ENCODE data around the gene RBFOX1.

Gene RBFOX1

DNA sequence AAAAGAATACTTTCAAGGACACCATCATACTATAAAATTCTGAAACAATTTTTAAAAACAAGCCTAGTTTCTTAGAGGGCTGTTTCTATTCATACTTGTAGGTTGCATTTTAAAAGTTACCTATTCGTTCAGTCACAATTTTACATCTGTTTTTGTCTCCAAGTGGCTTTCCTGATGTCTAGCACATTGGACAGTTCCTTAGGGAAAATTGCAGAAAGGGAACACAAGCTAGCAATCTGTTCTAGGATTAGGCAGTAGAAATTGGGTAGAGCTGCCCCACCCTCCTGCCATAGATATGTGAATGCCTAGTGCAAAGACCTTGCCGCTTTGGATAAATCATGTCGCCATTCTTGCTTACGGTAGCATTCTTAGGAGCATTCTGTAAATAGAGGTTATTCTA lies 358.9 kb downstream of the RBFOX1 start:
- DNase-seq (ENCODE audit: low spot score) = no peak

DNA sequence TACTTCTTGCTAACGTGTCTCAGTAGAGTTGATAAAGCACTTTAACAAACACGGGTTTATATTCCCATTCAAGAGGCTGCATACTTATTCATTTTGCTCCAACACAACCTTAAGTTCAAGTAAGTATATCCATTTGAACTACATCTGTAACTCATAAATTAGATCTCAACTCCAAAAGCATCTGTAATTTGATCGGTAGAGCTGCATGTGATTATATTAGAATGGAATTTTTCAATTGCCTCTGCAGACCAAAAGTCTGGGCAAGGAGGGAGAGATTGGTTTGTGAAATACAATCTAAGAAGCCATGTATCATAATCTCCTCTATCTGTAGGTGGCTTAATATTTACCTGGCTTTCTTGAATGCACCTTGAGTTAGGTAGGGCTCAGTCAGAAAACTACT lies 371.0 kb downstream of the RBFOX1 start:
- no peak for DNase-seq (ENCODE audit: low spot score)

DNA sequence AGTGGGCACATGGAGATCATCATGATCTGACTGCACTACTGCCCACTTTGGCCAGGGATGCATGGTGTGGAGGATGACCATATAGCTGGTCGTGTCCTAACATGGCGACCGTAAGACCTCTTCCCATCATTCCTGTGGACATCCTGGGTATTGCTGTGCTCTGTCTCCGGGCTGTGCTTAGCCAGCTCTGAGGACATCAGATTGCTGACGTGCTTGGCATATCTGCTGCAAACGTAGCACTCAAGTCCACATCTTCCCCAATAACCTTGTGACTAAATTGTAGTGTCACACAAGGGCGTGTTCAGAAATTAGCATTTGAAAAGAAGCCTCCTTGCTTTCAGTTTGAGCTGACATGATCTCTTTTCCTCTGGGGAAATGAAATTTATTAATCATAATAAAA lies 373.2 kb downstream of the RBFOX1 start:
- no peak for DNase-seq (ENCODE audit: low spot score)

DNA sequence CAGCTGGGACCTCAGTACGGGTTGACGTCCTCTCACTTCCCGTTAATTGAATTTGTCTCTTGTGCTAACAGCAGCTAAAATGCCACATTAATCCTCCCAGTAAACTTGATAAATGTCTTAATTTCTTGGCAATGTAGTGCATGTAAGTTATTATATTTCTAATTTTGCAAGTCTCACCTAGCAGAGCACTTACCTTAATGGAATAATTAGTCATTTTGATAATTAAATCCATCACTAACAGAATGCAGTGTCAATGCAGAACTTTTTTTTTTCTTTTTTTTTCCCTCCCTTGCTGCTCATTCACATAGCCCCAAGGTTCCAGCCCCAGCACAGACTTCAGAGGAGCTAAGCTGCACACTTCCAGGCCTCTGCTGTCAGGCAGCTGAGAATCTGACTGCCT lies 376.5 kb downstream of the RBFOX1 start:
- no peak for DNase-seq (ENCODE audit: low spot score)

DNA sequence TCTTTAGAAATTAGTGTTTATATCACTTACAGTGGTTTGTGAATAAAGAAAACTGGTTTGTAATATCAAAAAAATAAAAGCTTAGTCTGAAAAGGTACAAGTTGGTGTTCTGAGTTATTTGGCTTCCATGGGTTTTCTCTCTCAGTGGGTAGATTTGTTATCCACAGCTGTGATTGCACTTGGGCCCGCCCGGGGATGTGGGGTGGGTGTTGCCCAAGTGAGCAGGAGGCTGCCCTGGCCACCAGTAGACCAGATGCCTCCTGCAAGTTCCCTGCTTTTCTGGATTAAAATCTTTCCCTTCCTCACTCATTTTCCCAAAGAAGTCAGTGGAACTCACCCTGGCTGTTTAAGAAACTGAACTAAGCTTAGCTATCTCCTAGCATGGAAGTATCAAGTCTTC lies 380.6 kb downstream of the RBFOX1 start:
- DNase-seq (ENCODE audit: low spot score) = no peak

DNA sequence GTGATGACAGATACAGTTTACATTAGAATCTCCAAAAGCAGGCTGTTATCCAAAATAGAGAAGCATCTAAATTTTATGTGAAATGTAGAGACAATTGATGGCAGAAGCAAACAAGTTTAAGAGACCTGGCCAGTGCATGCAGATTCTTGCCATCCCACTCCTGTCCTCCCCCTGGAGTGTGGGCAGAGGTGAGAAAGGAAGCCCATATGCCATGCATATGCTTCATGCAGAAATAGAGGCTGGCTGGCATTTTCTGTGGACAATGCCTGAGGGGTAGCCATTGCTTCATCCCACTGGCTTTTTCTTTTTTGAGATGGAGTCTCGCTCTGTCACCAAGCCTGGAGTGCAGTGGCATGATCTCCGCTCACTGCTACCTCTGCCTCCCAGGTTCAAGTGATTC lies 382.1 kb downstream of the RBFOX1 start:
- no peak for DNase-seq (ENCODE audit: low spot score)

DNA sequence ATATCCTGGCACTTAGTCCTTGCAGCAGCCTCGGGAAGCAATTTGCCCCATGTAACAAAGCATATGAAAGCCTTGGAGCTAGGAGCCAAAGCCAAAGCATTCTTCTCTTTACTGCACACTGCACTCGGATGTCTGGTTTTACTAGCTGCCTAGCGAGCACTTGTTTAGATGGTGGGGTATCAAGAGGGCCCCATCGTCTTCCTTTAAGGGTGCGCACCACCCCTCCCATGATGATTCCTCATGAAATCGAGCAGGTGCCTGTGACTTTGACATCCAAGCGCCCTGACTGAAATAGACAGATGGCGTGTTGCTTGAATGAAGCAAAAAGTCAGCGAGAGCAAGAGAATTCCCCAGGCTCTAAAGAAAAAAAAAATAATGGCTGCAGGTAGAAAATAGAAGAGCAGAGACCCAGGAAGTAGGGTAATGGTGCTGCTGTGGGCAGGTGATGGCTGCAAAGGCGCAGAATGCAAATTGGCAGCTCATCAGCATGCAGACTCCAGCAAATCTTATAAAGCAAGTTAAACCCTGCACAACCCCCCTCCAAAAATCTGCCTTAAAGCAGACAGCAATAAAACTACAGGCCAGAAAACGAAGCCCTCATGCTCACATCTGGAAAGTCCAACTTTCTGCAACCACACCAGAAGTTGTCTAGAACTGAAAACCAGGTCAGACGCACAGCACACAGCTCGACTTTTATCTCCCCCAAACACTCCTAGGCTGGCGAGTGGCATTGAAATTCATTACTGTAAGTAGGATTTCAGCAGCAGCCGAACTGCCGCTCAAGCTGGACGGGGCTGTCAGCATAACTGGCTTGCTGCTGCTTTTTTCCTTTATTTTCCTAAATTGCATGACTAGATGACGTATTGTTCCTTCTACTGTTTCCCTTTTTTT lies 384.3 kb downstream of the RBFOX1 start:
- no peak for DNase-seq (ENCODE audit: low spot score)

DNA sequence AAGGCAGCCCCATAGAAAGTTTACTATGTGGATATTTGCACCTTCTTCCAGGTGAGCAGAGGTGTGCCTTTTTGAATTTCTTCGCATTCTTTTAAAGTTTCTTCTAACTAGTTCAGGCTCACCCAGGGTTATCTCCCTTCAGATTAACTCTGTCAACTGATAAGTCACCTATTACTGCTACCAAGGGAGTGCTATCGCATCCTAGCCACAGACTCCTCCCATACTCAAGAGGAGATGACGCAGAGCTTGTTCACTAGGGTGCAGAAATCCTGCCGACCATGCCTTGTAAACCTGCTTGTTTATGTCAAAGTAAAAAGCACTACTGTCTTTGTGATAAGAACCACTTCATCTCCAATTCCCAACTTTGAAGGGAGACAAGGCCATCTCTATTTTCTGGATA lies 390.1 kb downstream of the RBFOX1 start:
- DNase-seq (ENCODE audit: low spot score) = no peak

DNA sequence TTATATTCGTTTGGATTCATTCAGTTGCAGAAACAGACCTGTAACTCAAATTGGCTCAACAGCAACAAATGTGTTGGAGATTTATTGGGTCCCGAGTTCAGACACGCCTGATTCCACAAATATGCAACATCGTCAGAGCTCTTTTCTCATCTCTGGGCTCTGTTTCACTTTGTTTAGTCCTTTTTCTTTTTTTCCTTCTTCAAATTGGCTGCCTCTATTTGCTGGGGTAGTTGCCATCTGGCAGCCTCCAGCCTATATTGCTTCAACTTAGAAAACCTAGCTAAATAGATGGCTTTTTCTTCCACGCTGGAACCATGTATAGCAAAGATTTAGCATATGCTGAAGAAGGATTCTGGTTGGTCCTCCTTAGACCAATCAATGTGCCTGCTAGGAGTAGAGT lies 398.5 kb downstream of the RBFOX1 start:
- peak; percentile 34 for DNase-seq (ENCODE audit: low spot score)

DNA sequence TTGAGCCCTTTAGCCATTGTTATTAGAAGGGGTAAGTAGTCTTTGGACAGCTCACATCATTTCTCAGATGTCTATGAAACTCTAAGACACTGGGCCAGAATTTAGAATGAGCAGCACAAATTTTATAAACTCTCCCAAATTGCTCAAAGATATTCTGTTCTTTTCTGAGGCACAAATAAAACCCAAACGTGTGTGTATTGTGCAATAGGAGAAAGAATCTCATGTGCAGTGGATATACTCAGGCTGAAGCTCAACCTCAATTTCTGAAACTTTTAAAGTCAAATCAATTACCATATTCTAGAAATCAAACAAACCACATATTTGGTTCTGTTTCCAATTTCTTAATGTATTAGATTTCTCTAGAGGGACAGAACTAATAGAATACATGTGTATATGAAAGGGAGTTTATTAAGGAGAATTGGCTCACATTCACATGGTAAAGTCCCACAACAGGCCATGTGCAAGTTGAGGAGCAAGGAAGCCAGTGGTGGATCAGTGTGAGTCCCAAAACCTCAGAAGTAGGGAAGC lies 403.6 kb downstream of the RBFOX1 start:
- no peak for DNase-seq (ENCODE audit: low spot score)

DNA sequence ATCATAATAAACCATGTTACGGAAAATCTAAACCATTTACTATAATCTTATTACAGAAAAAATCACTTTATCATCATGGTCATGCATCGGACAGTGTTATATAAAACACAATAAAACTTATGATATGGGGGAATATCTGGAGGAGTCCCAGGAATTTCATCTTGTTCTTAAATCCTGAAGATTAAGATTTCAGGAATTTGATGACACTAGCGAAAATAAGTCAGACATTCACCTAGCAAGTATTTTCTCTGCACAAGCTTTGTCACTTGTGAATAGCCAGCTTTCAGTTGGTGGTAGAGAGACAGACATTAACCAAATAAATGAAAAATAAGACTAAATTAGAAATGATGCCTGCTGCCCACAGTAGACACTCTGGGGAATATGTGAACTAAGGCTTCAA lies 410.0 kb downstream of the RBFOX1 start:
- DNase-seq (ENCODE audit: low spot score) = no peak

DNA sequence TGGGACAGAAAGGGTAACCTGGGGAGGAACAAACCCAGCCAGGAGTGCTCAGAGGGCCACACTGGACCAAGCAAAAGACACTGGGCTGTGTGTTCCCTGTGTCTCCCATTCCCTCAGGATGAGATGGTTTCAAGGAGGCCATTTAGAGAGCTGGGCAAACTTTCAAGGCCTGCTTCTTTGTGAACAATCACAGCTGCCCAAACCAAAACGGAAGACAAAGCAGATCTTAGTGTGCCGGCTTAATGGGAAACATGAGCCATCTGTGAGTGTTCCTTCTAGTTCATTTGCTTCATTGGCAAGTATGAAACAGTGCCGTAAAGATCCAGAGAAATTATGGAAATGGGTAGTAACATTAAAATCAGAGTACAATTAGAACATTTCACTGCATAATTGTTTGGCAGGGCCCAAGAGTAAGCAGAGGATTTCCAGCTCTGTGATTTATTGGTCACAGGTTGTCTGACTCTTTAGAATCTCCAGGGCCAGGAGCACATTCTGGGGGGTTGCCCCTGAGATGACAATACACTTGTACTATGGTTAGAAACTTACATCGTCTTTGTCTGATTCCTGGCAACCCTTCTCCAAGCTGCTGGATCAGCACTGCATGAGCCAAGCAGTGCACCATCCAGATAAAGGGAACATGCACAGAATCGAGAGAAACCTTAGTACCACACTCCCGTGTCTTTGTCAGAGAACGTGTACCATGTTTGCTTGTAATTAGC lies 412.1 kb downstream of the RBFOX1 start:
- peak; percentile 87 for DNase-seq (ENCODE audit: low spot score)

DNA sequence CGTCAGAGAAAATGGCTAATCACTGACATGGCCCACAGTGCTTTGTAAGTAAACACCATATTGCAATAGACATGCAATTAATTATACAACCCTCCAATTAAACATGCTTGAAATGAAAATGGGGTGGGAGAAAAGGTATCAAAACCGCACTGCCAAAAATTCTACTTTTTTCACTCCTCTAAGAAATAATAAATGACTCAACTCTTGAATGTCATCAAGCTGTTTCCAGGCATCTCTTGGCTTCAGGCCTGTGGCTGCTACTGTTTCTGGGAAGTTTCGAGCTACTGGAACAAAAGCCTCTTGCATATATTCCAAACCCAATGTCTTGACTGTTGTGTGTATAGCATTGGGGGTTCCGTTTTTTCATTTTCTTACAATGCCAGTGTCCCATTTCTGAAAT lies 412.6 kb downstream of the RBFOX1 start:
- peak; percentile 28 for DNase-seq (ENCODE audit: low spot score)

DNA sequence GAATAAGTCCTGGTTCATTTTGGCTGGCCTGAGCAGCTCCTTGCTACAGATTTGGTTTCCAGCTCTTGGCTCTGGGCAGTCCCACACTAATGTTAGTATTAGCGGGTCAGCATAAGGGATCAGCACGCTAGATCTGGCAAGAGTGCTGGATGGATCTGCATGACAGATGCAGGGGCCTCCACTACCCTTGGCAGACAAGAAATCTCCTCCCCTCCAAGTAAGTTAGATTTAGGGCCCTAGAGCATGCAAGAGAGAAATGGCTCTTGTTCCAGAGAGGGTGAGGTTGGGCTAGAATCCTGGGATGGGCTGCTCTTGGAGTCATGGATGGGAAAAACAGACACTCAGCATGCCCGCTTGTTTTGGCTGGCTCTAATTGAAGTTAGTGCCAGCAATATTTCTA lies 414.3 kb downstream of the RBFOX1 start:
- no peak for DNase-seq (ENCODE audit: low spot score)

DNA sequence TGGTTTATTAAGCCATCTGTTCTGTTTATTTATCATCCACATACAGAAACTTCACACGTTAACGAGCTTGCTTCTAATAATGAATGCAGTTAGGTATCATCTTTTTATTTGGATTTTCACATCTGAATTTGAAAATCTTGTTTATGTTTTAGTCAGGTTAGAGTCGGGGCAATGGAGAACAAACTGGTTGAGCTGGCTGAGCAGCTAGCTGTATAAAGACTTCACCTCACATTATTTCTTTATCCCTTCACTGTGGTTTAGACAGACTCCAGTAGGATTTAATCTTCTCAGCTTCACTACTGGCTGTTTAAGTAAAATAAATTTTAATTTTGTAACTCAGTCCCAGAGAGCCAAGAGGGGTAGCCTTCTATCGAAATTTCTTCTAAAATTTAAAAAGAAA lies 415.9 kb downstream of the RBFOX1 start:
- DNase-seq (ENCODE audit: low spot score) = no peak

DNA sequence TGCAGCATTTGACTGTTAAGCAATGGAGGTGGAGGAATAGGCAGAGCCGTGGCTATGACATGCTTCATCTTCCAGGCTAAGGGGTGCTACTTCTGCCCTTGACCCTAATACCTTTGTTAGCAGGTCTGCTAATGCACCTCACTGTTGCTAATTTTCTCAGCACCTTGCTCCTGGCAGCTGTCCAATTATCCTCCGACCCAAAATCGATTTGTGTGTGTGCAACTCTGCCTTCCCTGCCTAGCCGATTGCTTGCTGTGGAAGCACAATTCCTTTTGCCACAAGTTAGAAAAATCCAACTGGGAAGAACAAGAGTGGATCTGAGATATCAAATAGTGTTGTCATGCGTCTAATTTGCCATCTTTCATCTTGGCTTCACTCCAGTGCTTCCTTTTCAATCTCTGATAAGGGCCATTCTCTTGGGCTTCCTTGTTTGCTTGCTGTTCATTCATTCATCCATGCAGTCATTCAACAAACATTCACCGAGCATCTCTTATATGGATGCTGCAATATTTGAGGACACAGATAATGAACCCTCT lies 422.8 kb downstream of the RBFOX1 start:
- no peak for DNase-seq (ENCODE audit: low spot score)
